ENCODE results near the gene DPYSL3.
A peak's percentile ranks its signal among the peaks of the same experiment; 100 is the strongest.

The DPYSL3 gene

GRCh38 chr5:147472664-147473475 lies 37.0 kb downstream of the DPYSL3 start:
- no peak for DNase-seq (ENCODE audit: low read depth in 2 of 2)

- no peak for DNase-seq (ENCODE audit: low read depth in 2 of 2)
These were observed 41.8 kb downstream of the DPYSL3 start for GRCh38 chr5:147467973-147468508.

DNA sequence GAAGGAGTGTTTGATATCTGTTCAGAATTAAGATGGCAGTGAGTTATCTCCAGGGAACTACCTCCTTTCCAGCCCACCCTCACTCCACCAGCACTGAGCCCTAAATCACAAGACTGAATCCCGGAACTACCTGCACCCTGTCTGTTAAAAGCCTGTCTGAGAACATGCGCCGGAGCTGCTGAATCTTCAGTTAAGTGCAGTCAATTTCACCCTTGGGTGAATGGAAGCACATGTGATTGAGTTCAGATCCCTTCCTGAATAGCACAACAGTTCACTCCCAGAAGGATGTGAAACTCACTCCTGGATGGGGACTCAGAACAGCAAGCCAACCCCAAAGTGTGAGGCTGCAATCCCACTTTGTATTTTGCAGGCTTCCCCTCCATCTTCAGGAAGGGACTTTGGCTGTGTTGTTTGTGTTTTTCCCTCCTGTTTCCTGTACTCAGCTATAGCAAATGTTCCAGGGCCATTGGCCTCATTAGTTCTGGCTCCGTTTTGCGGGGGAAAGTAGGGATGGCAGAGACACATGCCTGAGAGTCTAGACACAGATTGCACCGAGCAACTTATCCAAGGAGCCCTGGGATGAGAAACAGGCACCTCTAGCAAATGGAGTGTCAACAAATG lies 43.4 kb downstream of the DPYSL3 start:
- no peak for DNase-seq (ENCODE audit: low read depth in 2 of 2)

DNA sequence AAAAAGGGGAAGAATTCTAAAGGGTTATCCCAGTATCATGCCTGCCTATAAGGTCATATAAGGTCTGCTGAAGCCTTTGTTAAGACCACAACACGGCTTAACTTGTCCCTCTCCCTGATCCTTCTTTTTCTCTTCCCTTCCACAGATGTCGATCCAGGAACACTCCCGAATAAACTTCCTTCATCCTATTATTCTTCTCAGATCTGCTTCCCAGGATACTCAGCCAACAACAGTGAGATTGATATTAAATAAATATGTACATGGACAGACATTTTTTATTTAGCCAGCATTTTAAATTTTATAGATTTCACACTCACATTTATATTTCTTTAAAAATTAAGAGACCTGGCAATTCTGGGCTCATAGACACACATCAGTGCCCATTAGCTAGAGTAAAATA lies 44.1 kb downstream of the DPYSL3 start:
- no peak for DNase-seq (ENCODE audit: low read depth in 2 of 2)

- DNase-seq (ENCODE audit: low read depth in 2 of 2): no peak
These were observed 45.7 kb downstream of the DPYSL3 start for GRCh38 chr5:147464211-147464610.

- no peak for DNase-seq (ENCODE audit: low read depth in 2 of 2)
These were observed 48.0 kb downstream of the DPYSL3 start for GRCh38 chr5:147461915-147462314.

DNA sequence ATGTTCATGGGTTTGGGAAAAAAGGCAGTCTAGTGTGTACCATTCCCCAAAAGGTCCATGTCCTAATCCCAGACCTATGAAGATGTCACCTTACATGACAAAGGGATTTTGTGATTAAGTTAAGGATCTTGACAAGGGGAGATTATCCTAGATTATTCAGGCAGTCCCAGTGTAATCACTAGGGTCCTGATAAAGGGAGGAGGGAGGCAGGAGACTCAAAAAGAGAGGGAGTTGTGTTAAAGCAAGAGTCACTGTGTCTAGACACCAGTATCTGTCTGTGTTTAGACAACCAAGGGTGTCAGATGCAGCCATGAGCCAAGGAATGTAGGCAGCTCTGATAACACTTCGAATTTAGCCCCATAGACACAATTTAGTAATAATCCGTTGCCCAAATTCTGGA lies 49.5 kb downstream of the DPYSL3 start:
- DNase-seq (ENCODE audit: low read depth in 2 of 2): no peak

DNA sequence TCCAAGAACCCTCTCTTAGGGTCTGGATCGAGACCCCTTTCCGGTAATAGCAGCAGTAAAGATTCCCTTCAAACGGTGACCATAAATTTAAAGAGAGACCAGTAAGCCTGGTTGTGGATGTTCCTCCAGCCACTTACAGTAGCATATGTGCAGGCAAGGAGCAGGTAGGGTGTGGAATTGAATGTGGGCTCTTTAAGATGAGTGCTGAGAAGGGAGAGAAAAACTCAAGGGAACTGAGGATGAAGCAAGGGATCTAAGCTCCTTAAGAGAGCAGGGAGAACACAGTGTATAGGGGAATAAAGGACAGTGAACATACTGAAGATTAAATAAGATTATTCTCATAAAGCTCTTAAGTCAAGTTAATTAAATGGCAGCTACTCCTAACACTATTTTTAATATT lies 51.3 kb downstream of the DPYSL3 start:
- DNase-seq (ENCODE audit: low read depth in 2 of 2): no peak

- DNase-seq (ENCODE audit: low read depth in 2 of 2): no peak
These were observed 53.9 kb downstream of the DPYSL3 start for GRCh38 chr5:147455822-147456450.

GRCh38 chr5:147454996-147455677 lies 54.7 kb downstream of the DPYSL3 start:
- DNase-seq (ENCODE audit: low read depth in 2 of 2): no peak

- peak; percentile 32 to 37 for DNase-seq (ENCODE audit: low read depth in 2 of 2)
These were observed 55.7 kb downstream of the DPYSL3 start for GRCh38 chr5:147453875-147454814.

DNA sequence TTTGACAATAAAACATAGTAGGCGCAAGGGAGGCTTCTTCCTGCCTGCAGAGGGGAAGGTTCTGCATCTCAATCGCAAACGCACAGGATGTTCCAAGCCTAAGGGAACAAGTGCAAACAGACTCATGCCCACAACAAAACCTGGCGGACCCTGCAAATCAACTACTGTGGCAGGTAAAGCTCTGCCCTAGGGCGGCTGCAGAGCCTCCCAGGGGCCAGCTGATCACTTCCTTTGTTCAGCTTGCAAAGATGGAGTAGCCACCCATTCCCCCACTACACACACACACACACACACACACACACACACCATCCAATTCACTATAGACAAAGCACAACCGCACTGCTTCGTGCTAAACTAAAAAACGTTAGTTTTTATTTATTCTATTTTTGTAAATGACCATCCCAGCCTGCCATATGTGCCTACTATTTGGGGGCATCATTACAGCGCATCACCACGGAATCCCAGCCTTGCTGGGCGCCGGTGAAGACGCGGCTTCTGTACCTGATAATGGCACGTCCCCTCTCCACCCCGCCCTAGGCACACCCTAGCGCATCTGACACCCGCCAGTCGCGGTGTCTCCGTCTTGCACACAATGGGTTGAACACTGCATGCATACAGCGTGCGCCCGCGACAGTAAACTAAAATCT lies 57.6 kb downstream of the DPYSL3 start:
- no peak for DNase-seq (ENCODE audit: low read depth in 2 of 2)

GRCh38 chr5:147451193-147451592 lies 58.7 kb downstream of the DPYSL3 start:
- no peak for DNase-seq (ENCODE audit: low read depth in 2 of 2)

- DNase-seq (ENCODE audit: low read depth in 2 of 2): no peak
These were observed 59.3 kb downstream of the DPYSL3 start for GRCh38 chr5:147450606-147451005.

GRCh38 chr5:147448766-147449165 lies 61.1 kb downstream of the DPYSL3 start:
- no peak for DNase-seq (ENCODE audit: low read depth in 2 of 2)

DNA sequence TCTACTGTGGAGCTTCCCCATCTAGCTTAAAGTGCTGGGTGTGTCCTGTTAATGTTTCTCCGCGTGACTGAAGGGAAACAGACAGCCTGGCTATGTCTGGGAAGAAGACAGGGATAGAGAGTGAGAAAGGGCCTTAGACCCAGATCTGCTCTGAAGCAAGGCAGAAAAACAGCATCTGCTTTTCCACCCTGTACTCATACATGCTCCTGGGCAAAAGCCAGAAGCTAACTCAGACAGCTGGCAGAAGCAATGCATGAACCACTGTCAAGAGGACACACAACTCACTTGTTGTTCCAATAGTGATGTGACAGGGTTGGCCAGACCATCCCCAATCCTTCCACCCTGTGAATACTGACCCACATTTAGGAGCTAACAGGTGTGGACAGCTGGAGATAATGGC lies 63.3 kb downstream of the DPYSL3 start:
- no peak for DNase-seq (ENCODE audit: low read depth in 2 of 2)

- no peak for DNase-seq (ENCODE audit: low read depth in 2 of 2)
These were observed 64.0 kb downstream of the DPYSL3 start for GRCh38 chr5:147445917-147446316.

- no peak for DNase-seq (ENCODE audit: low read depth in 2 of 2)
These were observed 64.8 kb downstream of the DPYSL3 start for GRCh38 chr5:147445090-147445489.

DNA sequence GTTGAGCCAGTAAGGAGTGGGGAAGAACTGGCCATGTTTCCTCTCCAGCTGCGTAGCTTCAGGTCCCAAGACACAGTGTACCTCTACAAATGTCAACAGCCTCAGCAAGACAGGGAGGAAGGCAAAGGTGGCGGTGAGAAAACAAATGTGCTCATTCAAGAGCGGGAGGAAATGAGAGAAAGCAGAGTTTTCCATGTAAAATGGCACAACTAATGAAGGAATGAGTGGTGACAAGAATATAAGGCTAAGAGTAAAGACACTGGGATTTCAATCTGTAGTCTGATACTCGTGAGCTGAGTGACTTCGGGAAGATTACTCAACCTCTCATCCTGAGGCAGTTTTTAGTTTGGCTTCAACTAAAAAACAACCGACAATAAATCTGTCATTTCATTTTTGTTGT lies 67.6 kb downstream of the DPYSL3 start:
- no peak for DNase-seq (ENCODE audit: low read depth in 2 of 2)

DNA sequence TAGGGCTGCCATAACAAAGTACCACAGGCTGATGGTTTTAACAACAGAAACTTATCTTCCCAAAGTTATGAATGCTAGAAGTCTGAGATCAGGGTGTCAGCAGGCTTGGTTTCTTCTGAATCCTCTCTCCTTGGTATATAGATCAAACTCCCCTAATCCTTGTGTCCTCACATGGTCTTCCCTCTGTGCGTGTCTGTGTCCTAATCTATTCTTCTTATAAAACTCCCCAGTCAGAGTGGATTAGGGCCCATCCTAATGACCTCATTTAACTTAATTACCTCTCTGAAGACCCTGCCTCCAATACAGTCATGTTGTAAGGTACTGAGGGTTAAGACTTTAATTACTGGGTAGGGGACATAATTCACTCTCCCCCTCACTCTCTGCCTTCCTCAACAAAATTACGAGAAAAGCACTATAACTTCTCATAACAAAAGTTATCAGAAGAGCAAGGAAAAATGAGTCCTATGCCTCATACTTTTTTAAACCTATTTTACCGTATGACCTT lies 68.6 kb downstream of the DPYSL3 start:
- no peak for DNase-seq (ENCODE audit: low read depth in 2 of 2)
